HG03060 (cell line): Measurements from ENCODE around the gene CELF6.

Experiments
- ATAC-seq: cut with Tn5 transposase; IDR thresholded peaks from one replicate; pipeline ENCODE4 v1.9.1; 2021; ENCODE audit warnings: low read depth, moderate number of reproducible peaks; ENCODE audit not compliant: unreplicated experiment

The CELF6 gene

DNA sequence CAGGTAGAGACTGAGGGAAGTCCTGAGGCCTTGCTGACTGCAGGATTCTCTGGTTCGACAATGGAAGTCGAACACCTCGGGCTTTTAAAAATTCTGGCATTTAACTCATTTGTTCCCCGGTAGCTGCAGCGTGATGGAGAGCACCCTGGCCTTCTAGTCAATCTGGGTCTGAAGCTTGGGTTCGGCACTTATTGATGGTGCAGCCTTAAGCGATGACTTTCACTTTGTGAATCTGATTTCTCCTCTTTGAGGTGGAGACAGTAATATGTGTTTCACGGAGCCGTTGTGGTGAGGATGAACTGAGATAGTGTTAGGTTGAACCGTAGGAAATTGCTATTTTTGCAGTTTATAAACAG lies 47.0 kb downstream of the CELF6 start:
- peak; percentile 4 for ATAC-seq

DNA sequence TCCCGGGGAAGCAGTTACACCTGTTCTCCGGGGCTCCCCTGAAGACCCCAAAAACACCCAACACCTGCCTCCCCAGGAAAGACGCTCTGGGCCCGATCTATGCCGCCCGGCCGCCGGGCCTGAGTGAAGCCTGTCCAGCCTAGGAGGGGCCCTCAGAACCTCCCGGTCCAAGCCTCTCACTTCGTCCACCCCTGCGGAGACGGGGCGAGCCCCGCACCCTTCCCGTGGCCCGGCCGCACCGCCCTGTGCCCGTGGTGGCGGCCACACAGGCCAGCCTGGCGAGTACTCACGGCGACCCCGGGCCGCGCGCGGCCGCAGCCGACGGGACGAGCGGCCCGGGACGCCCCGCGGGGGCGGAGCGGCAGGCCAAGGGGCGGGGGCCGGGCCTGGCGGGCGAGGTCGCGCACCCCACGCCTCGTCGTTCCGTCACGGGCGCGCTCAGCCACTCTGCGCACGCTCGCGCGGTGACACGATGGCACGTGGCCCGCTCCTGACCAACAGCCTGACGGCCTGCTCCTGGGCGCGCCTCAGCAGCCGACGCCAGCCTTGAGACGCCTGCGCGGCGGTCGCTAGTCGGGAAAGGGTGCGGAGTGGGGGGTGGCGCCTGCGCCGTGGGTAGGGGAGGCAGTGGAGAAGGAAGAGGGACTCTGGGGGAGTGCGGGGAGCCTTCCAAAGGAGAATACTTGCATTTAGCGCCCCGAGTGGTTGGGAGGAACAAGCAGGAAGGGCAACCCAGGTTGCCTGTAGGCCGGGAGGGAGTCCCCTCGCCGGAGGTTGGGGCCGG lies 47.6 kb downstream of the CELF6 start, which contains the start of gene PARP6:
Gene PARP6 (minus strand): TSS at position 342 of the 784 bp plus-strand sequence. CDS start 5,077 bp downstream, outside the sequence.
- ATAC-seq: peak; percentile 76

DNA sequence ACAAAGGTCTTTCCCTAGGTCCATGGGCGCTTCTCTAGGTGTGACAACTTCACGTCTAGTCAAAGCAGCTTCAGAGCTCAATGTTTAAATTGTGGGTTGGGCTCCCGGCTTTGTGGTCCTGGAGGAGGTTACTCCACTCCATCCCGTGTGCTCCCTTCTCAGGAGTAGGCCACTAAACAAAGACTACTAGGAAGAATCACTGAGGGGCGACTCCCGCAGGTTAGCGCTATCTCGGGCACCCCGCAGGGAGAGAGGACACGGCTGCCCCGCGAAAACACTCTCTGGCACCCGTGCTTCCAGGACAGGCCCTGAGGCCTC lies 48.1 kb downstream of the CELF6 start:
- no peak for ATAC-seq

DNA sequence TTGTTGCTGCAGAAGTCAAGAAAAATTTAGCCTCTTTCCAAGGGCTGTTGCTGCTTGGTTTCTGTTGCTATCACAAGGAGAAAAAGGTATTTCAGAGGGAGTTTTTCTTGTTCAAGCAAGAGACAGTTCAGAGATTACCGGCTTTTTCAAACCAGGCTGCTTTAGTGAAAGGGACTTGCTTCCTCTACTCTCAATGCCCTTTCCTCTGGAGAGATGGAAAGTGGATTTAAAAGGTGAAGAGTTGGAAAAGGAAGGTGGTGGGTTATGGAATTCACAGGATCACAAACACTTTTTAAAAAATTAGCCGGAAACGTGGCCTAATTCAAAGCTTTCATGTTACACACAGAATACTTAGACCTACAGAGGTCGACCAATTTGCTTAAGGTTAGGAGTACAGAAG lies 48.7 kb downstream of the CELF6 start:
- ATAC-seq: no peak

DNA sequence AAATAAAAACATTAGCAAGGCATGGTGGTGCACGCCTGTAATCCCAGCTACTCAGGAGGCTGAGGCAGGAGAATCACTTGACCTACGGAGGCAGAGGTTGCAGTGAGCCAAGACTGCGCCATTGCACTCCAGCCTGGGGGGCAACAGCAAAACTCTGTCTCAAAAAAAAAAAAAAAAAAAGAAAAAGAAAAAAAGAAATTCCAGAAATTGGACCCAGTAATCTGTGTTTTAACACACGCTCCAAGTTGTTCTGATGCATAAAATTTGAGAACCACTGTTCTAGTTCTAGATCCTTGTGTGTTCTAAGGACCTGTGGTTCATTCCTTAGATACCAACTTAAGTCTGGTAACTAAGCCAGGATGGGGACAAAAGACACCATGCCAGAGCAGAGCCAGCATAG lies 50.2 kb downstream of the CELF6 start:
- no peak for ATAC-seq

DNA sequence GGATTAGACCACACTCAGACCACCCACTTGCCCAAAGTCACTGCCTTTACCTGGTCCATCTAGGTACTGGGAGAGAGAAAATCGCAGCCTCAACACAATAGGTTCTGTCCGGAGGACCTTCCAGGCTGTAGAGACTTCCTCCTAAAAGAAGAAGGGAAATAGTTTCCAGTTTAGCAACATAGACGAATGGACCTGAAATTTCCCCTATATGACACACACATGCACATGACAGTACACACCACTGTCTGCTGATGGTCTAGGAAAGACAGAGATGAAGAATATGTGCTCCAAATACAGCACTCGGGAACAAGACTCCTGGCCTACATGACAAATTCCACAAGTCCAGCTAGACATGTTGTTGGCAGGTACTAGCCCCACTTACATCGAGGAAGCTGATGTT lies 54.9 kb downstream of the CELF6 start:
- ATAC-seq: no peak

DNA sequence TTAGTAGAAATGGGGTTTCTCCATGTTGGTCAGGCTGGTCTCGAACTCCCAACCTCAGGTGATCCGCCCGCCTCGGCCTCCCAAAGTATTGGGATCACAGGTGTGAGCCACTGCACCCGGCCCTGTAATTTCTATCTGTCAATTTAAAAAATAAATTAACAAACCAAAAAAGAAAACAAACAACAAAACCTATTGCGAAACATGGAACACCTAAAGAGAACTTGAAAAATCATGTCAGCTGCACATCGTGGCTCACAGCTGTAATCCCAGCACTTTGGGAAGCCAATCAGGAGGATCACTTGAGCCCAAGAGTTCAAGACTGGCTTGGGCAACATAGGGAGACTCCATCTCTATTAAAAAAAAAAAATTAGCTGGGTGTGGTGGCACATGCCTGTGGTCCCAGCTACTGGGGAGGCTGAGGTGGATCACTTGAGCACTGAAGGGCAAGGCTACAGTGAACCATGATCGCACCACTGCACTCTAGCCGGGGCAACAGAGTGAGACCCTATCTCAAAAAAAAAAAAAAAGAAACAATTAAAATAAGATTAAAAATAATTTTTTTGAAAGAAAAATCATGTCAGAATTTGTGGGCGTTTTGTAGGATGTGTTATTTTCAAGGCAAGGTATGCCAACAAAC lies 67.2 kb downstream of the CELF6 start:
- ATAC-seq: no peak

DNA sequence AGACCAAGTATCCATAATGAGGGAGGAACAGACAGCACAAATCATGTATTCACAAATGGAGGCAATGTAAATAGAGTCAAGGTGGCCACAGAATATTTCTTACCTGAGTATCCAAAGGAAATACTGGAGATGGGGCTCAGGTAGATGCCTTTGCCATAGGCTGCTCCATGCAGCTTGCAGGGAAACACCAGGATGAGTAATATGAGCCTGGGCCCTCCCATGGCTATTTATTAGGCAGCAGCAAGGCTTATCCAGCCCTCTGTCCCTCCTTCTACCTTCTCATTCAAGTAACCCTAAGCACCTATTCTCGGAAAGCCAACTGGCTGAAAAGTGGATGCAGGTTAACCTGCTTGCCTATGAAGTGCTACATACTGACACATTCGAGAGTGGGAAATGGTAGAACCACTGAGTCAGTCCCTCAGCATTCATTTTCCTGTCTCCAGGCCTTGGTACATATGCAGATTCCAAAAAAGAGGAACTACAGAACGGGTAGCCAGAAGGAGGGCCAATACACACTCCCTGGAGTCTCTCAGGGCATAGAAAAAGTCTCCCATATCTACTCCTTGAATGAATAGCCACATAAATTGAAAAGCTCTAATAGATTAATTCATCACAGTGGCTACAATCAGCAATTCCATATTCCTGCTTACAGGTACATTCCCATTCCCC lies 70.7 kb downstream of the CELF6 start:
- ATAC-seq: no peak

DNA sequence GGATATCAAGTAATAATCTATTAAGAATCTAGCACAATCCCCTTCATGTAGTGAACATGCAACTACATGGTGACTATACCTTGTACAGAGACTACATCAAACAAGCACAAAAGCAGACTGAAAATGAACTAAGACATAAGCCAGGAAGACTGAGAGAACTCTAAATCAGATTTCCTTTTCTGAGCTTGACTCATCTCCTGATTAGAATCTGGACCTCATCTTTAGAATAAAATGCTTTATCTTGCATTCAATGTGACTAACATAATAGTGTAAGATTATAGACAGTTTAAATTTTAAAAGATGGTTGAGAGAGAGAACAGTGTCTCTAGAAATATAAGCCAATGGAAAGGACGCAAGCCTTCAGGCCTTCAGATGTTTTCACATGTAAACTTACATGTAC lies 71.4 kb downstream of the CELF6 start:
- no peak for ATAC-seq

DNA sequence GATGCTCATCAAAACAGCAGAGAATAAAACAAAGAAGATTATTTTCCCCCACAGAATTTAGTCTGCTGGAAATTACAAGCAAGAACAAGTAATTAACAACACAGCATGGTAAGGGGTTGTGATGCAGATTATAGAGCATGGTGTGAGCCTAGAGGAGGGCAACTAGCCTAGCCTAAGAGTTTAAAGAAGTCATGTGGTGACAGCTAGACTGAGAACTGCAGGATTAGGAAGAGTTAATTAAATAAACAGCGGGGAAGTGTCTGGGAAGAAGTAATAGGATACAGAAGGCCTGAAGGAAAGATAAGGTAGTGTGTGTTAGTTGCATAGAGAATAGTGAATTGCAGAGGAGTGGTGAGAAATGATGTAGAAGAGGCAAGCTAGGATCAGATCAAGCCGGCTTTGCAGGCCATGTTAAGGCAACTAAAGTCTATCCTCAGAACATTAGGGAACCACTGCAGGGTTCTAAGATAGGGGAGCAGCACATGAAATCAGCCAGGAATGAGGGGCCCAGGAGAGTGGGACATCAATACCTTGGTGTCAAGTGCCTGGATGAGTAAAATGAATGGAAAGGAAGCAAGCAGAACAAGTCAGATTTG lies 77.1 kb downstream of the CELF6 start:
- no peak for ATAC-seq

DNA sequence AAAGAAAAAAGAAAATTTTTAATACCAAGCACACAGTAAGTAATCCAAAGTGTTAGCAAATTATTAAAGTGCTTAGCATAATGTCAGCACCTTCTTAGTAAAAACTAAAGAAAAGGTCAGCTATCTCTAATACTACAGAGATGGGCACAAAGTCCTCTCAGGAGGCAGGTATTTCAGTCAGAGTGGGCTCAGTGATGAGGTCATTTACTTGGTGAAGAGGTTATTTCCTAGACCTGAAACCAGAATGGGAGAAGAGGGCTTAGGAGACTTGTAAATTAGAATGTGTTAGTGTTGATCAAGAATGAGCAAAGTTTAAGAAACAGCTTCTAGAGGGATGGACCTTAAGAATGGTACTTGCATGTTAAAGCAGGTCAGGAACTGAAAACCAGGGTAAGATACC lies 80.3 kb downstream of the CELF6 start:
- ATAC-seq: no peak

DNA sequence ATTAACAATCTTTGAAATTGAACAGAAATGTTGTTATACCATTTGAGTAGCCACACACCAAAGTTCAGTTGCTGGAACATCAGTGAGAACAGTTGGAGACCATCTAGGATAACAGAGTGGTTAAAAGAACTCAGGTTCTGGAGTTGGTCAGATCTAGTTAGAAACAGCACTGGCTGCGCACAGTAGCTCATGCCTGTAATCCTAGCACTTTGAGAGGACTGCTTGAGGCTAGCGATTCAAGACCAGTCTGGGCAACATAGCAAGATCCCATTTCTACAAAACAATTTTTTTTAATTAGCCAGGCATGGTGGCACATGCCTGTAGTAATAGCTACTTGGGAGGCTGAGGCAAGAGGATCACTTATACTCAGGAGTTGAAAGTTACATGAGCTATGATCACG lies 81.4 kb downstream of the CELF6 start:
- ATAC-seq: no peak

DNA sequence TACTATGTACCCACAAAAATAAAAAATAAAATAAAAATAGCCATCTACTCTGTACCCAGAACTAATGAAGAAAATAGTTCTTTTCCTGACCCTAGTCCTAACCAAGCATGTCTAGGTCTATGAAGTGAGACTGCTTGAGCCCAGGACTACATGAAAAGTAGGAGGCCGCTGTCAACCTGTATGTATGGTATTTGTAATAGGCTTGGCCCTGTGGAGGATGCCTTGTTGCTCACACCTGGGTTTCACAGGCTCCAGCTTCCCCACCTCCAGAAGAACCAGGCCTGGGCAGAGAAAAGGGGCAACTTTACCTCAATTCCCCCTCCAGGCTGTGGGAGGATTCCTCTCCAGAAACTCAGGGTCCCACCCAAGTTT lies 82.1 kb downstream of the CELF6 start:
- ATAC-seq: no peak

DNA sequence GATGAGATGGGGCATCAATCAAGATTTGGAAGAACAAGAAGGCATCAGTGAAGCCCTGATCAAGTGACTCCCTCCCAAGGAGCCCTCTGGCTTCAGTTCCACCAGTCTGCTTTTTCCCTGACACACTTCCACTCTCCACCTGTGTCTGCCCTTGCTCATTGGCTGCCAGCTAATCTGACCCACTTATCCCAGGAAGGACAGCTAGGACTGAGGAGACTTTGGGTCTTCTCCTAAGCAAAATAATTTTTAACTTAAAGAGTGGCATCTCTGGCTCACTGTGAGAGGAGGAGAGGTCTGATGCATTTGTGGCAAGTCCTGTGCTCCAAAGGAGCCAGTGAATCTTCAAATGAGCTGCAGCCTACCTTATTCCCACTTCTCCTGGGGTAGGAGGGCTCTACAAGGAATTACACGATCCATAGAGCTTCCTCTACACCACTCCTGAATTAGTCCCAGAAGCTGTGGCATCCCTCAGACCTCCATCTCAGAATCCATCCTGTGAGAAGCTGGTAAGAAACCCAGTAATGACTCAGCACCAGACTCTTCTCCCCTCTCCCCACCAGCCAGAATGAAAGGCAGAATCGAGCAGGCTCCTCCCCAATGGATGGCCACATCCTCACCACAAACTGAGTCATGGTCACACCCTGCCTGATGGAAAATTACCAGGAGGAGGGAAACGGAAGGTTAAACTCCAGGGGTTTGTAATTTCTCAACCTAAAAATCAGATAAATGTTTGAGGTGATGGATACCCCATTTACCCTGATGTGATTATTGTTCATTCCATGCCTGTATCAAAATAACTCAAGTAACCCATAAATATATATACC lies 82.7 kb downstream of the CELF6 start:
- peak; percentile 46 for ATAC-seq

DNA sequence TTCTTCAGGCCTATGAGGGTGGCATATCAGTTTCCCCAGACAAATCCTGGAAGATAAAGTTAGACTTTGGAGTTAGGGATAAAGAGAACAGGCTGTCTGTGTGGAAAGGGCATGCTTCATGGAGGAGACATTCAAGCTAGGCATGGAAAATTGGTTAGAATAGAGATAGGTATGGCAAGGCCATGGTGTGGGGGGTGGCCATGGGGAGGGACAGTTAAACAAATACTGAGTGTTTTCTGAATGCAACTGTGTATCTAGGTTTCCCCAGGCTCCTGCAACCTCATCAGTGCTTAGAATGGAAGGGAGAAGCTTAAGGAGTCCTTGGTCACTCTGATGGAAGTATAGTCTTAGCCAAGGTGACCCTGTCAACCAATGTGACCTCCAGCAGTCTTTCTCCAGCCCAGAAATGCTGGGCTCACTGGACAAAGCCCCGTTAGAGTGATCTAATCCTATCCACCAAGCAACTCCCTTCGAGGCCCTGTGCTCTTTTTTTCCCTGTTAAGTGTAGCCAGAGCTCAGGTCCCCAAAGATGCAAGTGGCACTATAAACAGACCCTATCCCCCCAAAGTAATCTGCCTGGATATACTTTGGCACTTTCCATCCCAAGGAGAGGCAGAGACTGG lies 83.5 kb downstream of the CELF6 start:
- ATAC-seq: no peak

DNA sequence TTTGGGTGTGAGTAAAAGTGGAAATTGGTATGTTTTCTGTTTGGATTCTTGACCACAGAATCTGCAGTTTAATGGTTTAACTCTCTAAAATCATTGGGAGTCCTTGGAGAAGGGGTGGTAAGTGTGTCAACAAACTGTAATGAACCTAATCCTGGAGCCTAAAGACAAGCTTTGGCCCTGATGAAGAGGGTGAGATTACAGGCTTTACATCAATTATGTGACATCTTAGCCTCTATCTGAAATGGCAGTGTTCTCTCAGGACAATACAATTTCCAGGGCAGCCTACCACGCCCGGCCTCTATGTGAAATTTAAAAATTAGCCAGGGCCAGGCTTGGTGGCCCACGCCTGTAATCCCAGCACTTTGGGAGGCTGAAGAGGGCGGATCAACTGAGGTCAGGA lies 84.7 kb downstream of the CELF6 start:
- no peak for ATAC-seq
